Endometrial microvascular endothelial cells (primary cell): ENCODE results near the gene PTPRK. TPM values are rescaled to one million over a fixed set of nuclear protein-coding genes. Genes with fewer than 3 reads are reported as not detected.
"Not testable (repeated sequence)": the region's sequence is repeated elsewhere in the genome, so short reads cannot be mapped to it uniquely, and the experiment has no call there.

Experiments
- in situ Hi-C: cut with HindIII; loops from 2 replicates; pipeline ENCODE4 v1.10.0; 2017; ENCODE audit warnings: low sequenced_read_pairs, low pct_unique_long_range_greater_than_20kb; ENCODE audit errors: inconsistent ontology term
- total RNA-seq: library from RNA; depleted of rRNA; stranded (reverse); fragments of >200 nt; gene quantifications from one replicate; pipeline ENCODE4 v1.2.3, GENCODE V29; 2015; ENCODE audit errors: inconsistent ontology term

PTPRK gene
- total RNA-seq, 1 donor from 2014 or later, result 60.4 TPM

GRCh38 chr6:128495536-128496333 lies 24.7 kb downstream of the PTPRK start:
- in situ Hi-C loops, result no loop called here

DNA sequence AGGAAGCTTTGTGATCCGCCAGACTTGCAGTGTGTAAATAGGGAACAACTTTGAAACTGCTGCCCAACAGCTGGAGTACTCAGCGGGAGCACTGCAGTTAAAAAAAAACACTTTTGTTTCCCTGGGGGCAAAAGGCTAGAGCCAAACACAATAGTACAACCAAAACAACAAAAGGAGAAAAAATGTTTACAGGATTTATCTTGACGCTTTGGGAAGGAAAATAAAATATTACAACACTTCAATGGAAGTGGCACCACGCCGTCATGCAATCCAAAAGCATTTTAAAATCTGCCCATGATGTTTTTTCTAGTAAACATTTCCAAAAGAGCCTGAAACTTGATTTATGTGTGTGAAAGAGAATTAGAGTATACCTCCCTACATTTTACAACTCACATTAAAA lies 26.0 kb downstream of the PTPRK start:
- in situ Hi-C loops, result no loop called here

DNA sequence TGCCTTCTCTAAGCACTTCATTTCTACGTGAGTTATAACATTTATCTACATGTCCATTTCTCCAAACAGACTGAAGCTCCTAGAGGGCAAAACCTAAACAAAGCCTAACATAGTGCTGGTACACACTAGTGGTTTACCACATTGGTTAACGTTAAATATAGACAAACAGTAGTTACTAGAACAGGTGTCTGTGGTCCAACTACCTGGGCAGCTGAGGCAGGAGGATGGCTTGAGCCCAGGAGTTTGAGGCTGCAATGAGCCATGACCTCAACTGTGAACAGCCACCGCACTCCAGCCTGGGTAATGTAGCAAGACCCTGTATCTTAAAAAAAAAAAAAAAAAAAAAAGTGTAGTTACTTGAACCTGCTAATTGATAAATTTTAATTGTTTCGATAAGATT lies 26.5 kb downstream of the PTPRK start:
- in situ Hi-C loops, result no loop called here

DNA sequence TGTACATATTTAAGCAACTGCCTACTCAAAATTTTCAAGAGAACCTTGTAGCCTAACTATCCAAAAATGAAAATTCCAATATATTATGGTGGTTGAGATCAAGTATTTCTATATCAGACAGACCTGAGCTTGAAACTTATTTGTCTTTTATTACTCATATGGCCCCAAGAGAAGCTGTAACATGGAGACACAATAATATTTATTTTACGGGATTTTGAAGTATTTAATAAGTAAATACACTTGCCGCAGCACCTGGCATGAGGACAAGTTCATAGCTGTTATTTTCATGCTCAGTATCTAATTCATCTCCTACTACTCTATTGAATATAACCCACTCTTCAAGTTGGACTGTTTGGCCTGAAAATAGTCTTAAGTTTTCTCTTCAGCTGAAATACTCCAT lies 28.0 kb downstream of the PTPRK start:
- in situ Hi-C loops, result no loop called here

GRCh38 chr6:128491610-128492206 lies 28.7 kb downstream of the PTPRK start:
- in situ Hi-C loops, result no loop called here

DNA sequence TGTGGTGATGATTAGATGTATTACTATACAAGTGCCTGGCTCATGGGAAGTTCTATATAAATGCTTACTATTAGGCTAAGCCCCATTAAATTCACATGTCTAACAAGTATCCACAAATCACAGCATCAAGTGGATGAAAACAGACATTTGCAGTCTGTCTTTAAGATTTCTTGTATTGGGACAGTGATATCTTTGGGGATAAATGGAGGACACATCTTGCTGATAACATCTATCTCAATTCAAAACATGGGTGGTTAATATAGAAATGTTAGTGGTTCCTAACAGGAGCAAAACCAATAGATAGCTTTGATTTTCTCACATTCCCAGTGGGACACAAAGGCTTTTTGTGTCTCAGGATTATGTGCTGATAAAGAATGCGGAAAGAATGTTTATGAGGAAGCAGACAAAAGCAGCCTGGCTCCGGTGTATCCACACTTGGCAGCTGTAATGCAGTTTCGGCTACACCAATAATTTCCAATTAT lies 29.3 kb downstream of the PTPRK start:
- in situ Hi-C loops, result no loop called here

- in situ Hi-C loops, result no loop called here
Measured at GRCh38 chr6:128487746-128488145, 32.7 kb downstream of the PTPRK start.

- in situ Hi-C loops, result no loop called here
Measured at GRCh38 chr6:128487055-128487454, 33.3 kb downstream of the PTPRK start.

- in situ Hi-C loops, result not testable (repeated sequence)
Measured at GRCh38 chr6:128486580-128486979, 33.8 kb downstream of the PTPRK start.

- in situ Hi-C loops, result no loop called here
Measured at GRCh38 chr6:128483472-128484135, 36.8 kb downstream of the PTPRK start.

DNA sequence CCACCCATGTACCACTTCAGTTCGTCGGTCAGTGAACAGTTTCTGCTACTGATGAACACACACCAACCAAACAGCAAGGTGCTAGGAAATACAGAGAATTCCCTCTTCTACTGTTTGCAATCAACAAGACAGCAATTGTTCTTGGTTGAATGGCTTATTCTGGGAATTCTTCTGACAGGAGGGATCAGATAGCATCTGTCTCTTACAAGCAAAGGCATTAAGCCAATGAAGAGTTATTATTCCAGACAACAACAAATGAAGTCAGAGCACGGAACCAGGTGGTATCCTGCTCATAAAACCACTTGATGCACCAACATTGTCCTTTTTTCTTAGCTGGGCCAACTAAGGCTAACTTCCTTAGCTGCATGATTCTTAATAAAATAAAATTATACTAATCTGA lies 37.8 kb downstream of the PTPRK start:
- in situ Hi-C loops, result no loop called here

DNA sequence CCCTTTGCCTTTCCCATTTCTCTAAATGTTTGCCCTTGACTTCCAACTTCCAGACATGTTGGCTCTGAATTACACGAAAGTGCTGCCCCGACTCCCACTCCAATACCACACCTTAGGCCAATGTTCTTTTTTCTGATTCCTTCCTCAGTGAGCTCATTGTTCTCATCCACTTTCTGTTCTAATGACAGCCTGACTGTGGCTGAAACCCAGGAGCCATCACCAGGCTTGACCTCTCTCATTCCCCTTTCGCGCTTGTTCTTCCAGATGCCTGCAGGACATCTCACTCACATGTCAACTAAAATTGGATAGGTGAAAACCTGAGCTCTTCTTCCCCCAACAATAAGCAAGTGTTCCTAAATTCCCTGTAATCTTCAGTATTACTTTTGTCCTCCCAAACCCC lies 40.4 kb downstream of the PTPRK start:
- in situ Hi-C loops, result no loop called here

DNA sequence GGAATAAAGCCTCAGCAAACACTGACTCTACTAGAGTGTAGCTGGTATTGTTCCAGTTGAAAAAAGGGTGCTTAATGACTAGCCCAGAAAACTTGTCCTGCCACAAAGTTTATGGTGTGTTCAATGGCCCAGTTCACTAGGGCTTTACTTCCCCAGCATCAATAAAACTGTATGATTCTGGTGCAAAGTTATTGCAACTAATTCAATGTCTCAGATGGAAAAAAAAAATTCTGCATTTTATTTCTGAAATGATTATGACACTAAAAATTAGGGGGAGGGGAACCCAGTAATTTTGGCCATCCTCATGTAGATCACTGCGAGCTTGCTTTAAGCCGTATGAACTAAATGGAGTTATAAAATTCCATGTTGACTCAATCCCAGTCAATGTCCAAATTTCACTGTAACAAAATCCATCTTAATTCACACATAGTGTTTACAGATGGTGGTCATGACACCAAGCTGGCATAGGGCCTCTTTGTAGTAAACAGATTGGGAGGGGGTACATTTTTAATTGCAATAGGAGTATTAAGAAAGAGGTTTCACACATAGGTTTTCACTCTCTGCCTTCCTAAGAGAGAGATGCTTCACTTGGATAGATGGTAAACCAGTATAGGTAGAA lies 41.2 kb downstream of the PTPRK start:
- in situ Hi-C loops, result no loop called here

GRCh38 chr6:128478230-128479047 lies 42.0 kb downstream of the PTPRK start:
- in situ Hi-C loops, result no loop called here

DNA sequence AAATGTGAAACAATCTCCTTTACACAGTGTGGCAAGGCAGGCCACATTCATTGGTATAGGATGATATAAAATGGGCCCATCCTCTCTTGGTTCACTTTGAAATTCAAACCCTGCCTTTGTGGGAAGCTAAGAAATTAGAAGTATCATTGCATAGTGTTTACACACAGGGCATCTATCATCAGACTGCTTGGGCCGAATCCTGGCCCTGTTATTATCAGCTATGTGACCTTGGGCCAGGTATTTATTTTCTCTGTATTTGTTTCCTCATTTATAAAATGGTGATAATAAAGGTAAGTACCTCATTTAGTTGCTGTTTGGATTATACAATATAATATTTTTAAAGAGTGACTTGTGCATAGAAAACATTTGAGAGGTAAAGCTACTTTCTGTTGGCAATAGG lies 45.5 kb downstream of the PTPRK start:
- in situ Hi-C loops, result no loop called here

GRCh38 chr6:128474481-128474880 lies 45.9 kb downstream of the PTPRK start:
- in situ Hi-C loops, result no loop called here

DNA sequence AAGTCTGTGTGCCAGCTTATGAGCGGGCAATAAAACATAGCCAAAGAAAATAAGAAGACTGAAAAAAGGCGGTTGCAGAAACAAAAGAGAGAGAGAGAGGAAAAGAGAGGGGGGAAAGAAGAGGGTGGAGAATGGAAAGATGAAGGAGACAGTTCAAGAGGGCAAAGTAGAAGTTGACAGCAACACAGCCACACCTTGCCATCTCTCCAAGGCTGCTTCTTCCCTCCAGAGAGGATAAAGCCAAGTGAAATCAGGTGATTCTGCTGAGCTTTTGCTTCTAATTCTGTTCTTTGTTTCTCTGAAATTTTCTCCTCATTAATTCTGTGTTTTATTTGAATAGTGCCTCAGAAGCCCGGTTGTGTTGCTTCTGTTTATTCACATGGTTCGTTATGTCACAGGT lies 48.5 kb downstream of the PTPRK start:
- in situ Hi-C loops, result no loop called here

DNA sequence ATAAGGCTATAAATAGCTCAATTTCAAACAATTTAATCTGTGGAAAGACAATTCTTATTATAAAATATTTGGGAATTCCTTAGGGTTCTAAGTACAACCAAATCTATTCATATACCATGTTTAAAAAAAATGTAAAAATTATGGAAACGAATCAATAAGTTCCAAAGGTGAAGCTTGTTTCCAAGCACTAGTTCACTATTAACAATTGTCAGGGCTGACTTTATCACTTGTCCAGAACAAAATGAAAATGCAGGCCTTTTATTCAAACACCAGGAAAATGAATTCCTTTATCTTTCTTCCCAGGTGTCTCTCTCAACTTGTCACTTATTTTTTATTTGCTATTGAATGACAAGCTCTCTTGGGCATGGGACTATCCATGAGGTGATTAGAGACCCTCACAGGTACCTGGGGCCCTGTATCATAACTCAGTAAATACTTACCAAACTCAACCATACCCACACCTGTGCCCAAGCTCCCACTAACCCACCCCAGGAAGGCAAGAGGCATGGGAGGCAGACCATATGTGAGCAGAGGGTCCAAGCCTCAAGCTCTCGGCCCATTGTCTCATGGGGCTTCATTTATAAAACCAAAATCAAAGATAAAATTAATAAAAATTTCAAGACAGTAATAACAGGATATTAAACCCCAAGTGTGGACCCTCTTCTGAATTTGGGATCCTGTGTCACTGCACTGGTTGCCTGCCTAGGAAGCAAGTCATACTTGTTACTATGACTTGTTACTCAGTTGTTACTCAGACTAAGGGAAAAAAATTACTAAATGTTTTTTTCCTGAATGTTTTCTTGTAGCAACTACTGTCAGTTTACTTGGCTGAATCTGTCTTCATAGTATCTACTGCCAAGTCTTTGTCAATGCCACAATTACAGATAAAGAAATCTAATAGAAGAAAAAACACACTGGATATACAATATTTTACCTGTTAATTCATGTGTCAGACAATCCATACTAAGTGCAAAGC lies 54.7 kb downstream of the PTPRK start:
- in situ Hi-C loops, result no loop called here
